GM19328 (cell line): ENCODE data around the gene DOC2B.
A peak's percentile ranks its signal among the peaks of the same experiment; 100 is the strongest.
"Not testable (repeated sequence)": the region's sequence is repeated elsewhere in the genome, so short reads cannot be mapped to it uniquely, and the experiment has no call there.

Experiments
- ATAC-seq: cut with Tn5 transposase; IDR thresholded peaks from one replicate; pipeline ENCODE4 v1.9.1; 2021; ENCODE audit warnings: mild to moderate bottlenecking, moderate library complexity; ENCODE audit not compliant: unreplicated experiment

The DOC2B gene

GRCh38 chr17:146983-147761, 34.3 kb downstream of the DOC2B start:
- ATAC-seq = no peak

- no peak for ATAC-seq
Observed at GRCh38 chr17:146546-146945, 34.9 kb downstream of the DOC2B start.

DNA sequence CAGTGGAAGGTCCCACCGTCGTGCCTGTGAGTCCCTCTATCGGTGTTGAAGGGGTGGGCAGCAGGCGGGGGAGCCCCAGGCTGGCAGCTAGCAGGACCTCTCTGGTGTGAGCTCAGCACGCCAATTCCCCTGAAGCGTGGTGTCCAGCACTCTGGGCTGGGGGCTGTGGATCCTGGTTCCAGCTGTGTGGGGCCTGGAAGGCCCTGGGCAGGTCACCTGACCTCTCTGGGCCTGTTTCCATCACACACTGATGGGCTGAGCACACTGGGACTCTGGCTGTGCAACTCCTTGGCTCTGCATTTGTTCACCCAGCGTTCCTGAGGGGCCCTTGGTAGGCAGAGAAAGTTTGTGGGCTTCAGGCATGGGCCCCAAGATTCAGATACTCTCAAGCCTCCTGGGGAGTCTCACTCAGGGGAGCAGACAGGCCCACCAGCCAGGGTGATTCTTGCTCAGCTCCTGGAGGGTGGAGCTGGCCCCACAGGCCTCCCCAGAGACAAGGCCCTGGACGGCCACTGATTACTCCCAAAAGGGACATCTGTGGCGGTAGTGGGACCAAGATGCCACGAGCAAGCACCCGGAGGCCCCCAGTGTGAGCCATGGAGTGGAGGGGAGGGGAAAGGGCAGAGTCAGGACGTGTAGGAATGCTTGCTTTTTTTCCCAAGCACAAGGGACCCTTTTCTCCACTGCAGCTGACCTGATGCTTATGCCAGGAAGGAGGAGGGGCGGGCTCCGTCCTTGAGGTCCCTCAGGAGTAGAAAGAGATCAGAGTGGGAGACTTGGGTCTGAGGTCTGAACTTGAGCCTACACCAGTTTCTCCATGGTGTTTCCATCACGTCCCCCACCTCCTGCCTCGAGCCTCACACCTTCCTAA, 35.5 kb downstream of the DOC2B start:
- ATAC-seq = no peak

DNA sequence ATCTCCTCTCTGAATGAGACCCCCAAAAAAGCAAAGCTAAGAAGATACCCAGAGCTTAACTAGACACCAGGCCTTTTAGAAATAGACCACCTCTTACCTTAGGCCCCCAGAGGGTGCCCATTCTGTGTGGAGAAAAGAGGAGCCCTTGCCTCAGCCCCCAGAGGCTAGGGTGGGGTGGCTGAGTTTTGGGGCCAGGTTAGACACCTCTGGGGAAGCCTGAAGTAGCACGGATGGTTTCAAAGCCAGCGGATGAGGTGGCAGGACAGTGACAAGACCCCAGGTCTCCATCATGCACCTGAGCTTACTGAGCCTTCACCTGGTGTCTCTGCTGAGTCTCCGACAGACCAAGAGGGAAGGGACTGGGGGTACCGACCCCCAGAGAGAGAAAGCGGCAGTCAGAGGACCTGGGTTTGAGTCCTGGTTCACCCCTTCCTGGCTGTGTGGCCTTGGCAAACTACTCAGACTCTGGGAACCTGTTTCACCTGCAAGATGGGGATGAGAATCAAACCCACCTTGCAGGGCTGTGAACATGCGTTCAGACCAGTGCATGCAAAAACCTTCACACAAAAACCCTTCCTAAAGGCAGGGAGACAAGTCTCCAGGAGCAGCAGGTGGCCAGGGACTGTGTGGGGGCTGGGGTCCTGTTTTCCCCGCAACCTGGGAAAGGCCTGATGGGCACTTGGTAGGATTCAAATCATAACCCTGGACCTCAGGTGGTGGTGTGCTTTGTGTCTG, 36.3 kb downstream of the DOC2B start:
- no peak for ATAC-seq

DNA sequence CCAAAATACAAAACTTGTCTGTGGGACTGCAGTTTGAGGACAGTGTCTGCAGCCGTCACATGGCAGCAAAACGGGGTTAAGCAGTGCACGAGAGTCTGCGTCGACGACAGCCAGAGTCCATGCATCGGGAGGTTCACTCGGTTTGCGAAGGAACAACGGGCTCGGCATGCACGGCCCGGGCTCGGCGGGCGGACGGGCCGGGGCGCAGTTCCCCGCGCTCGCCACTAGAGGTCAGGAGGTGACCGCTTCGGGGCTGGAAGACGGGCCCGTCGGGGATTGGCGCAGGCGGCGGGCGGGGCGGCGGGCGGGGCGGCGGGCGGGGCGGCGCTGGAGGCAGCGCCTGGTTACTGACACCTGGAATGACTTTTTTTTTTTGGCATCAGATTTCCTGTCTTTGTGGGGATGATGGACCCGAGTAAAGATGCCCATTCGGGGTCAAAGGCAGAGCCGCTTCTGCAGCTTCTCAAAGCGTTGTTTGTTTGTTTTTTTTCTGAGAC, 37.6 kb downstream of the DOC2B start:
- ATAC-seq = no peak

DNA sequence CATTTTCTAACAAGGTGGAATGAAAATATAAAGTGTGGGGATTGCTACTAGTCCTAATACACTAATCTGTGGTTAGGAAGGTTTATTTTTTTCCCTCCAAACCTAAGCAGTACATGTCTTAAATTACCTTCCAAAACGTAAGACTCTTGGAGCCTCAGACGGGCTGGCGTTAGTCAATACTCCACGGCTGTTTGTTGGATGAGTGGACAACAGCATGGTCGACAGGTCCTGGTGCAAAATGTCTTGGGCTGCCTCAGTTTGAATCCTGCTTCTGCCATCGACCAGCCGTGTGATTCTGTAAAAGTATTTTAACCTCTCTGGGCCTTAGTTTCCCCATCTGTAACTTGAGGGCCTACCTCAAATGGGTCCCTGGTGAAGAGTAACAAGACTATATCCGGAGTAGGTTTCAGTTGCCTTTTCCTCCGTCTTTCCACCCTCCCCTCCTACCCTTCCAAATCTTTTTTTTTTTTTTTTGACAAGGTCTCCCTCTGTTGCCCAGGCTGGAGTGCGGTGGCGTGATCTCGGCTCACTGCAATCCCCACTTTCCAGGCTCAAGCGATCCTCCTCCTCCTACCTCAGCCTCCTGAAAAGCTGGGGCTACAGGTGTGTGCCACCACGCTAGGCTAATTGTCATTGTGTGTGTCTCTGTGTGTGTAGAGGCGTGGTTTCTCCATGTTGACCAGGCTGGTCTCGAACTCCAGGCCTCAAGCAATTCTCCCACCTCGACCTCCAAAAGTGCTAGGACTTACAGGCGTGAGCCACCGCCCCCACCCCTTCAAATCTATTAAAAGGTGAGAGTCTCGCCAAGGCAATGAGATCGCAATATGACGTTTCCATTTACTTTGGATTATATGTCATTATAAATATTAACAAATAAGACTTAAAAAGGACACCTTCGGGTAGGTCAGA, 38.3 kb downstream of the DOC2B start:
- no peak for ATAC-seq

DNA sequence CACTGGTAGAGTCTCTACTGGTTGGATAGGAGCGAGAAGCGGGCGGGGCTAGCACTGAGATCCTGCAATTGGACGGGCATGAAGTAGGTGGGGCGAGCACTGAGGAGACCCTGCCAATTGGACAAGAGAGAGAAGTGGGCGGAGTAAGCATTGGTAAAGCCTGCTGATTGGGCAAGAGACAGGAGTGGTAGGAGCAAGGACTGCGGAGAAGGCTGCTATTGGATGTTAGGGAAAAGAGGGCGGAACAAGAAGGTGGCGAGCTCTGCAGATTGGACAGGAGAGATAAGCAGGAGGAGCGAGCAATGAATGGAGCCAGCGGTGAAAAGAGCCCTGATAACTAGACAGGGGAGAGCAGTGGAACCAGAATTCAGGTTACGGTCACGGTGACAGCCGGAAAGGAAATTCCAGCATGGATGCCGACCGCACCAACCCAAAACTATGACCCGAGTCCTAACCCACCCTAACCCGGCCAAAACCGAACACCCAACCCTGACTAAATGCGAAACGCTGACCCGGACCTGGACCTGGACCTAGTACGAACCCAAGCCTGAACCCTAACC, 39.3 kb downstream of the DOC2B start:
- ATAC-seq = no peak

GRCh38 chr17:139401-140205, 41.8 kb downstream of the DOC2B start:
- not testable (repeated sequence) for ATAC-seq

DNA sequence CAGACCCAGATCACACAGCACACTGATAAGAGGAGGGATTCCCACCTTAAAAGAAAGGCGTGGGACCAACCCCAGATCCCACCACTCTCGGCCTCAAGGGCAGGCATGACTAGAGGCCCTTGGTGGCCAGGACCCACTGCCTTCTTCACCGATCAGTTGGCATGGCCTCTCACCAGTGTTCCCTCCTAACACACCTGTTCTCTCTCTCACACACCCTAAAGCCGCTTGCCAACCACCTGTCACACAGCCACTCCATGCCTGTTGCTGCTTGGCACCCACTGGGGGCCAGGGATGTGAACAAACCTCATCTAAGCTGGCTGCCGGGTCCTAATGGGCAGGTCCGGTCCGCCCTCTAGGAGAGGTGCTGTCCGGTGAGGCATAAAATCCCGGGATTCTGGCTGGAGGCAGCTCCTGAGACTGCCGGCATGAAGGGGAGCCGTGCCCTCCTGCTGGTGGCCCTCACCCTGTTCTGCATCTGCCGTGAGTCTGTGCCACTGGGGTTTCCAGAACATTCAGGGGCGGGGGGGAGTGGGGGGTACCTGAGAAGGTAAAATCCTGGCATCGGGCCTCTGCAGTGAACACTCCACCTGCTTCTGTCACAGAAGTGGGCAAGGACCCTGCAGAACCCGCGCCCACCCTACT, 44.2 kb downstream of the DOC2B start, which contains the start of gene SCGB1C2:
SCGB1C2 (plus strand) TSS at position 404 of the 642 bp plus-strand sequence; CDS start at position 426, 22 bp downstream.
- ATAC-seq = not testable (repeated sequence)

GRCh38 chr17:136531-136930, 44.9 kb downstream of the DOC2B start:
- not testable (repeated sequence) for ATAC-seq

GRCh38 chr17:135895-136294, 45.6 kb downstream of the DOC2B start:
- ATAC-seq = not testable (repeated sequence)

DNA sequence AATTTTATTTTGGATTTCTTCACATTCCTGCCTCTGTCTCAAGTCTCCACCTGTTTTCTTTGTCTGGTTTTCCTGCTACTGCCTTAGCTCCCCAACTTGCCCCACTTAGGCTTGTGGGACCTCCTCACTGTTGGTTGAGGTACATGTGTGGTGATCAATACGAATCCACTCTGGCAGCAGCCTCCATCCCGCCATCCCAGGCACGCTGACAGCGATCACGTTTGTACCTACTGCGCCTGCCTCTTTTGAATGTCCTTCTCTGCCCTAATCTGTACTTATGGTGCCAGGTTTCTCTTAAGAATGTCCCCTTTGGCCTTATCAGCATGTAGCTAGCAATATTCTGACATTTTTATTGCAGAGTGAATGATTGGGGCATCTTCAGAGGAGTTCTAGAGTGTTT, 46.4 kb downstream of the DOC2B start:
- ATAC-seq = not testable (repeated sequence)

- peak; percentile 69 for ATAC-seq
Observed at GRCh38 chr17:134332-134785, 47.1 kb downstream of the DOC2B start.

GRCh38 chr17:133932-134331, 47.5 kb downstream of the DOC2B start:
- ATAC-seq = peak; percentile 17

- ATAC-seq = not testable (repeated sequence)
Observed at GRCh38 chr17:118339-118917, 63.0 kb downstream of the DOC2B start.

DNA sequence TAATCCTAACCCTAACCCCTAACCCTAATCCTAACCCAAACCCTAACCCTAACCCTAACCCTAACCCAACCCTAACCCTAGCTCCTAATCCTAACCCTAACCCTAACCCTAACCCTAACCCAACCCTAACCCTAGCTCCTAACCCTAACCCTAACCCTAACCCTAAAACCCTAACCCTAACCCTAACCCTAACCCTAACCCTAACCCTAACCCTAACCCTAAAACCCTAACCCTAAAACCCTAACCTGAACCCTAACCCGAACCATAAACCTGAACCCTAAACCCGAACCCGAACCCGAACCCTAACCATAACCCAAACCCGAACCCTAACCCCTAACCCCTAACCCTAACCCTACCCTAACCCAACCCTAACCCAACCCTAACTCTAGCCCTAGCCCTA, 68.3 kb downstream of the DOC2B start:
- not testable (repeated sequence) for ATAC-seq
